Colonic mucosa (tissue), 4 donors: Measurements from ENCODE around the gene TPBGL. TPM values are rescaled to one million over a fixed set of nuclear protein-coding genes. Genes with fewer than 3 reads are reported as not detected.

Experiments
- DNase-seq: peaks from one replicate; pipeline ENCODE4 v3.0.0-alpha.2; 2020
- H3K27ac ChIP-seq: fragments of 200-600 bp; one replicate; pipeline ENCODE4 v1.8.0; 2021
- H3K27me3 ChIP-seq: fragments of 200-600 bp; one replicate; pipeline ENCODE4 v1.8.0; 2021
- H3K36me3 ChIP-seq: fragments of 200-600 bp; one replicate; pipeline ENCODE4 v1.8.0; 2021
- H3K4me1 ChIP-seq: fragments of 200-600 bp; one replicate; pipeline ENCODE4 v1.8.0; 2021; ENCODE audit warnings: mild to moderate bottlenecking
- H3K4me3 ChIP-seq: fragments of 200-600 bp; one replicate; pipeline ENCODE4 v1.8.0; 2021
- H3K9ac ChIP-seq, 2 donors: one replicate each; pipeline ENCODE4 v1.7.0; 2013; ENCODE audit warnings: control low read depth in 2 of 2, low read depth in 2 of 2, low read length in 2 of 2
- H3K9me3 ChIP-seq: fragments of 200-600 bp; one replicate; pipeline ENCODE4 v1.8.0; 2021
- intact Hi-C: fragments of 100-400 bp; cut with DNase I; formaldehyde crosslinking; loops from one replicate; pipeline ENCODE4 v1.14.1; 2022
- total RNA-seq, 2 donors: library from RNA; stranded (reverse); fragmentation: NEBNext Ultra II Directional in 1 of 2; extraction: Animal tissue kit (Norgen Biotek cat#: 25700) in 1 of 2; gene quantifications; one replicate each; pipeline ENCODE4 v1.2.1, GENCODE V29; 2021
- TF ChIP-seq, protein P1 (sequence below): fragments of 200-600 bp; IDR thresholded peaks from one replicate; pipeline ENCODE4 v1.8.0; 2022; ENCODE audit warnings: antibody characterized with exemption, mild to moderate bottlenecking
- donor health status: healthy.
- donor health status: DM: no; HTN: no; CAD: no.
- donor health status: DM: no; HTN: no; CAD: no.

Gene TPBGL
- total RNA-seq, 2 donors from 2014 or later = 0.11 to 0.15 TPM

GRCh38 chr11:75246671-75247350 lies 6.2 kb downstream of the TPBGL start:
- Histone ChIP-seq H3K27me3 (peaks cover 11% of the 10 kb centered on the region), H3K9me3 (no peaks in the 10 kb centered on the region), H3K4me1 (no peaks in the 10 kb centered on the region), H3K36me3 (no peaks in the 10 kb centered on the region), H3K27ac (no peak overlapping the region), H3K9ac (no peak overlapping the region), H3K4me3 (no peak overlapping the region)
- TF ChIP-seq, protein P1, sequence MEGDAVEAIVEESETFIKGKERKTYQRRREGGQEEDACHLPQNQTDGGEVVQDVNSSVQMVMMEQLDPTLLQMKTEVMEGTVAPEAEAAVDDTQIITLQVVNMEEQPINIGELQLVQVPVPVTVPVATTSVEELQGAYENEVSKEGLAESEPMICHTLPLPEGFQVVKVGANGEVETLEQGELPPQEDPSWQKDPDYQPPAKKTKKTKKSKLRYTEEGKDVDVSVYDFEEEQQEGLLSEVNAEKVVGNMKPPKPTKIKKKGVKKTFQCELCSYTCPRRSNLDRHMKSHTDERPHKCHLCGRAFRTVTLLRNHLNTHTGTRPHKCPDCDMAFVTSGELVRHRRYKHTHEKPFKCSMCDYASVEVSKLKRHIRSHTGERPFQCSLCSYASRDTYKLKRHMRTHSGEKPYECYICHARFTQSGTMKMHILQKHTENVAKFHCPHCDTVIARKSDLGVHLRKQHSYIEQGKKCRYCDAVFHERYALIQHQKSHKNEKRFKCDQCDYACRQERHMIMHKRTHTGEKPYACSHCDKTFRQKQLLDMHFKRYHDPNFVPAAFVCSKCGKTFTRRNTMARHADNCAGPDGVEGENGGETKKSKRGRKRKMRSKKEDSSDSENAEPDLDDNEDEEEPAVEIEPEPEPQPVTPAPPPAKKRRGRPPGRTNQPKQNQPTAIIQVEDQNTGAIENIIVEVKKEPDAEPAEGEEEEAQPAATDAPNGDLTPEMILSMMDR = no peak
- no peak for DNase-seq
- intact Hi-C loops = loop anchor here (5.0 kb wide), 1 partner anchor 320 kb away; no protein-coding TSS in a partner anchor

GRCh38 chr11:75248924-75249256 lies 8.3 kb downstream of the TPBGL start:
- H3K4me1 ChIP-seq = no peaks in the 10 kb centered on the region
- H3K4me3 ChIP-seq = no peak overlapping the region
- no peaks in the 10 kb centered on the region for H3K36me3 ChIP-seq
- H3K27me3 ChIP-seq = peaks cover 2% of the 10 kb centered on the region
- no peak overlapping the region for H3K27ac ChIP-seq
- no peaks in the 10 kb centered on the region for H3K9me3 ChIP-seq
- TF ChIP-seq, protein P1 = no peak
- intact Hi-C loops = loop anchor here (2.0 to 5.0 kb wide), 2 partner anchors 226 to 322 kb away; no protein-coding TSS in a partner anchor
- no peak for DNase-seq
- no peak overlapping the region for H3K9ac ChIP-seq

GRCh38 chr11:75249704-75250103 lies 9.1 kb downstream of the TPBGL start:
- no peak overlapping the region for H3K4me3 ChIP-seq
- H3K27me3 ChIP-seq = no peaks in the 10 kb centered on the region
- intact Hi-C loops = loop anchor here (2.0 to 5.0 kb wide), 2 partner anchors 227 to 322 kb away; no protein-coding TSS in a partner anchor
- H3K36me3 ChIP-seq = no peaks in the 10 kb centered on the region
- H3K27ac ChIP-seq = no peak overlapping the region
- no peaks in the 10 kb centered on the region for H3K4me1 ChIP-seq
- DNase-seq = no peak
- TF ChIP-seq, protein P1 = no peak
- no peak overlapping the region for H3K9ac ChIP-seq
- no peaks in the 10 kb centered on the region for H3K9me3 ChIP-seq

GRCh38 chr11:75254326-75254725 lies 13.8 kb downstream of the TPBGL start:
- DNase-seq = no peak
- TF ChIP-seq, protein P1 = no peak
- no peak overlapping the region for H3K4me3 ChIP-seq
- intact Hi-C loops = no loop called here
- no peaks in the 10 kb centered on the region for H3K27me3 ChIP-seq
- H3K9me3 ChIP-seq = no peaks in the 10 kb centered on the region
- no peaks in the 10 kb centered on the region for H3K4me1 ChIP-seq
- no peak overlapping the region for H3K27ac ChIP-seq
- no peaks in the 10 kb centered on the region for H3K36me3 ChIP-seq
- no peak overlapping the region for H3K9ac ChIP-seq

DNA sequence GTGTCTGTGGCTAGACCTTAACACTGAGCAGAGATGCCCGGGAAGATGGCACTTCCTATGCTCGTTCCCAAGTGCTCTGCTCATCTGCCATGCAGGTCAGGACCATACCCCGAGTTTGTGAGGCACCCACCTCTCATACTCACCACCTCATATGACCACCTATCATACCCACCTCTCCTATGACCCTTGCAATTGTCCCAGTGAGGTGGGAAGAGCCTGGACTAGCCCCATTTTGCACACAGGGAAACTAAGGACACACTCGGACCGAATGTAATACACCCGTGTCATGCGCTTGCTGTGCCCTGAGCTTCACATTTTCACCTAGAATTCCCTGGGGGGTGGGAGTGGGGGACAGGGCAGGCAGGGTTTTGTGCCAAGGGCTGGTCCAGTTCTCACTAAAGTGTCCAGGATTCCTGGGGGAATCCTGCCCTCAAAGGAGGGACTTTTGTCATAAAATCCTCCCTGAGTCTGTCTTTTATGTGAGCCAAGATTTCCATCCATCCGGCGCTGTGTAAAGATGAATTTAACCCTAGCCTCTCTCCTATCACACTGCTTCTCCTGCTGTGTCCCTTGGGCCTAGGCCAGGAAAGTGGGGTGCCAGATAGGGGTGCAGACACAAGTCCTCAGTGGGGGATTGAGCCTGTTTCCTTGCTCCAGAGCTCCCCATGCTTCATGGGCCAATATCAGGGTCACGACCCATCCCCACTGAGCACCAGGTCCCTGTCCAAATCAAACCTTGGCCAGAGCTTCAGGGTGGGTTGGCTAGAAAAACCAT lies 20.0 kb downstream of the TPBGL start:
- intact Hi-C loops = no loop called here
- H3K9ac ChIP-seq = no peak overlapping the region
- no peak overlapping the region for H3K4me3 ChIP-seq
- TF ChIP-seq, protein P1 = no peak
- no peaks in the 10 kb centered on the region for H3K27me3 ChIP-seq
- no peak overlapping the region for H3K27ac ChIP-seq
- no peaks in the 10 kb centered on the region for H3K9me3 ChIP-seq
- H3K4me1 ChIP-seq = no peaks in the 10 kb centered on the region
- H3K36me3 ChIP-seq = no peaks in the 10 kb centered on the region
- no peak for DNase-seq
